Measurements from ENCODE around the gene PCDHA1. TPM values are rescaled to one million over a fixed set of nuclear protein-coding genes. Genes with fewer than 3 reads are reported as not detected.

The PCDHA1 gene
- total and polyA plus RNA-seq, 9 of the 15 experiments (the other 6 are each of a cell fraction or from before 2014, with no cell fraction given) = not detected

- WGBS (ENCODE audit: insufficient coverage, low coverage, missing lambda C conversion rate) = 4% methylated on average over 5 of the region's 5 CpGs
- no peaks in the 10 kb centered on the region for H3K9me1 ChIP-seq (ENCODE audit: control insufficient read depth, insufficient read depth, low read length)
- intact Hi-C loops (cut with micrococcal nuclease) (loop anchor here (5.0 kb wide), 1 partner anchor 173 kb away; no protein-coding TSS in a partner anchor), in situ Hi-C loops (cut with MboI) (no loop called here)
- H3K79me2 ChIP-seq (ENCODE audit: control insufficient read depth, insufficient read depth, low read length) = no peaks in the 10 kb centered on the region
- TF ChIP-seq POLR2H (tag; IDR thresholded peaks at IDR 0.05; ENCODE audit: low read depth) (no peak), GABPB2 (CRISPR knock-in tag; conservative IDR thresholded peaks at IDR 0.05) (no peak), ZNF175 (CRISPR knock-in tag; IDR thresholded peaks at IDR 0.05; ENCODE audit: low read depth) (no peak), PYGO2 (tag; IDR thresholded peaks at IDR 0.05) (no peak), RFX5 (IDR thresholded peaks at IDR 0.05; ENCODE audit: low read depth, low read length) (no peak), ZBTB8A (IDR thresholded peaks at IDR 0.05; ENCODE audit: partially characterized antibody) (no peak), POLR2A (conservative IDR thresholded peaks at IDR 0.05) (no peak), SAFB (IDR thresholded peaks at IDR 0.05; ENCODE audit: borderline replicate concordance, low read depth, low read length) (no peak)
- TF ChIP-seq, protein P1, sequence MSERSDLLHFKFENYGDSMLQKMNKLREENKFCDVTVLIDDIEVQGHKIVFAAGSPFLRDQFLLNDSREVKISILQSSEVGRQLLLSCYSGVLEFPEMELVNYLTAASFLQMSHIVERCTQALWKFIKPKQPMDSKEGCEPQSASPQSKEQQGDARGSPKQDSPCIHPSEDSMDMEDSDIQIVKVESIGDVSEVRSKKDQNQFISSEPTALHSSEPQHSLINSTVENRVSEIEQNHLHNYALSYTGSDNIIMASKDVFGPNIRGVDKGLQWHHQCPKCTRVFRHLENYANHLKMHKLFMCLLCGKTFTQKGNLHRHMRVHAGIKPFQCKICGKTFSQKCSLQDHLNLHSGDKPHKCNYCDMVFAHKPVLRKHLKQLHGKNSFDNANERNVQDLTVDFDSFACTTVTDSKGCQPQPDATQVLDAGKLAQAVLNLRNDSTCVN (CRISPR knock-in tag; IDR thresholded peaks at IDR 0.05) = no peak
- H3K27me3 ChIP-seq (ENCODE audit: control insufficient read depth in 2 of 2, insufficient read depth in 2 of 2, low read length in 2 of 2) = no peaks in the 10 kb centered on the region
- H4K20me1 ChIP-seq (replicated peaks; ENCODE audit: control insufficient read depth, insufficient read depth, low read length) = no peaks in the 10 kb centered on the region
- no peak overlapping the region for H3K4me3 ChIP-seq
- H3K36me3 ChIP-seq (ENCODE audit: control insufficient read depth, insufficient read depth, low read length) = no peaks in the 10 kb centered on the region
- ChIA-PET POLR2A (interaction anchor here (0.6 kb wide), 1 partner anchor 12 kb away, joined by 3 read pairs; no protein-coding TSS in a partner anchor), CTCF (ENCODE audit: low intra/inter-chr PET ratio) (no interaction called here)
- H2AFZ ChIP-seq (ENCODE audit: low read depth, low read length) = no peak overlapping the region
- H3K27ac ChIP-seq (ENCODE audit: extremely low read depth, low read depth, low read length) = no peak overlapping the region
- DNase-seq (ENCODE audit: extremely low read depth in 1 of 4, low spot score in 3 of 4) (no peak), FAIRE-seq (no peak), ATAC-seq (no peak)
- no peaks in the 10 kb centered on the region for H3K4me1 ChIP-seq (replicated peaks in 1 of 2; ENCODE audit: control insufficient read depth in 2 of 2, insufficient read depth in 2 of 2, low read length in 2 of 2)
- H3K4me2 ChIP-seq (ENCODE audit: insufficient read depth, low read length) = no peak overlapping the region
- BruUV-seq (replicated peaks) = no TSS peak
- no peaks in the 10 kb centered on the region for H3K9me3 ChIP-seq (replicated peaks; ENCODE audit: control insufficient read depth, insufficient read depth, low read depth, low read length)
- no peak overlapping the region for H3K9ac ChIP-seq (ENCODE audit: insufficient read depth in 1 of 2, low read depth in 2 of 2, low read length in 2 of 2)
Measured at GRCh38 chr5:140869555-140869886, 83.6 kb downstream of the PCDHA1 start.

All from K562 (cell line).